Activated CD8-positive, alpha-beta T cell treated with anti-CD3 and anti-CD28 coated beads for 36 hours (primary cell): ENCODE measurements around the gene HECTD4. TPM values are rescaled to one million over a fixed set of nuclear protein-coding genes. Genes with fewer than 3 reads are reported as not detected.
A peak's percentile ranks its signal among the peaks of the same experiment; 100 is the strongest.

Experiments
- ATAC-seq: fragments of 200-7000 bp; cut with Tn5 transposase; one replicate; pipeline ENCODE4 v1.10.0; 2021; ENCODE audit warnings: mild to moderate bottlenecking, moderate library complexity
- CTCF ChIA-PET: fragments of 350-600 bp; sonication (Branson Sonifier 250); formaldehyde crosslinking; loops from one replicate; lab custom pipeline; 2021; ENCODE audit warnings: antibody characterized with exemption; lab: Charles Lee
- POLR2A ChIA-PET: fragments of 350-600 bp; sonication (Branson Sonifier 250); formaldehyde crosslinking; loops from one replicate; lab custom pipeline; 2021; ENCODE audit warnings: antibody characterized with exemption; lab: Charles Lee
- DNase-seq: peaks from one replicate; pipeline ENCODE4 v3.0.0-alpha.2; 2020
- H3K27ac Mint-ChIP-seq: one replicate; pipeline ENCODE4 v1.8.0; 2021; ENCODE audit warnings: mild to moderate bottlenecking, mixed read lengths
- H3K27me3 Mint-ChIP-seq: one replicate; pipeline ENCODE4 v1.8.0; 2021; ENCODE audit warnings: mixed read lengths
- H3K36me3 Mint-ChIP-seq: one replicate; pipeline ENCODE4 v1.8.0; 2021; ENCODE audit warnings: low read depth, mixed read lengths
- H3K4me1 Mint-ChIP-seq: one replicate; pipeline ENCODE4 v1.8.0; 2021; ENCODE audit warnings: low read depth, mixed read lengths
- H3K4me3 Mint-ChIP-seq: one replicate; pipeline ENCODE4 v1.8.0; 2021; ENCODE audit warnings: mild to moderate bottlenecking, moderate library complexity, mixed read lengths
- H3K9me3 Mint-ChIP-seq: one replicate; pipeline ENCODE4 v1.8.0; 2021; ENCODE audit warnings: mixed read lengths
- CTCF ChIP-seq: fragments of 200-600 bp; IDR thresholded peaks from one replicate; pipeline ENCODE4 v1.8.0; 2022; ENCODE audit warnings: antibody characterized with exemption, mild to moderate bottlenecking
- intact Hi-C: fragments of 100-400 bp; cut with micrococcal nuclease; formaldehyde crosslinking; loops from one replicate; pipeline ENCODE4 v1.10.0; 2022
- total RNA-seq, 2 experiments: library from RNA; stranded (reverse); gene quantifications; one replicate each; pipeline ENCODE4 v1.2.3, GENCODE V29; 2021

The HECTD4 gene
- total RNA-seq, 2 experiments from 2014 or later: 18.2 to 22.6 TPM

GRCh38 chr12:112182499-112182898 is 199.7 kb downstream of the HECTD4 start:
- Mint-ChIP-seq H3K4me3 (no peak overlapping the region), H3K4me1 (peaks cover 21% of the 10 kb centered on the region), H3K9me3 (no peaks in the 10 kb centered on the region), H3K27me3 (no peaks in the 10 kb centered on the region), H3K27ac (peak overlapping the region; percentile 37), H3K36me3 (peaks cover 16% of the 10 kb centered on the region)
- peak; percentile 14 for DNase-seq
- no peak for ATAC-seq
- intact Hi-C loops: no loop called here
- ChIA-PET POLR2A (no interaction called here), CTCF (interaction anchor here (1.1 kb wide), 1 partner anchor 10 kb away, joined by 3 read pairs; no protein-coding TSS in a partner anchor)
- no peak for TF ChIP-seq CTCF

- ChIA-PET POLR2A (no interaction called here), CTCF (no interaction called here)
- Mint-ChIP-seq H3K9me3 (no peaks in the 10 kb centered on the region), H3K4me3 (no peak overlapping the region), H3K27ac (no peak overlapping the region), H3K36me3 (peaks cover 16% of the 10 kb centered on the region), H3K27me3 (no peaks in the 10 kb centered on the region), H3K4me1 (peaks cover 21% of the 10 kb centered on the region)
- TF ChIP-seq CTCF: no peak
- ATAC-seq (no peak), DNase-seq (no peak)
- intact Hi-C loops: no loop called here
These were observed 201.8 kb downstream of the HECTD4 start for GRCh38 chr12:112180422-112180821.

- Mint-ChIP-seq H3K4me3 (no peak overlapping the region), H3K4me1 (peaks cover 21% of the 10 kb centered on the region), H3K27me3 (no peaks in the 10 kb centered on the region), H3K9me3 (no peaks in the 10 kb centered on the region), H3K27ac (no peak overlapping the region), H3K36me3 (peaks cover 16% of the 10 kb centered on the region)
- DNase-seq (no peak), ATAC-seq (no peak)
- no peak for TF ChIP-seq CTCF
- ChIA-PET POLR2A (no interaction called here), CTCF (no interaction called here)
- intact Hi-C loops: no loop called here
These were observed 202.3 kb downstream of the HECTD4 start for GRCh38 chr12:112179916-112180315.

- Mint-ChIP-seq H3K9me3 (no peaks in the 10 kb centered on the region), H3K27ac (no peak overlapping the region), H3K4me1 (peaks cover 21% of the 10 kb centered on the region), H3K4me3 (no peak overlapping the region), H3K36me3 (peaks cover 13% of the 10 kb centered on the region), H3K27me3 (no peaks in the 10 kb centered on the region)
- intact Hi-C loops: no loop called here
- ATAC-seq: no peak
- DNase-seq: no peak
- no peak for TF ChIP-seq CTCF
- CTCF ChIA-PET: interaction anchor here (1.0 kb wide), 1 partner anchor 19 kb away, joined by 4 read pairs; no protein-coding TSS in a partner anchor
- POLR2A ChIA-PET: no interaction called here
These were observed 202.9 kb downstream of the HECTD4 start for GRCh38 chr12:112179341-112179740.

DNA sequence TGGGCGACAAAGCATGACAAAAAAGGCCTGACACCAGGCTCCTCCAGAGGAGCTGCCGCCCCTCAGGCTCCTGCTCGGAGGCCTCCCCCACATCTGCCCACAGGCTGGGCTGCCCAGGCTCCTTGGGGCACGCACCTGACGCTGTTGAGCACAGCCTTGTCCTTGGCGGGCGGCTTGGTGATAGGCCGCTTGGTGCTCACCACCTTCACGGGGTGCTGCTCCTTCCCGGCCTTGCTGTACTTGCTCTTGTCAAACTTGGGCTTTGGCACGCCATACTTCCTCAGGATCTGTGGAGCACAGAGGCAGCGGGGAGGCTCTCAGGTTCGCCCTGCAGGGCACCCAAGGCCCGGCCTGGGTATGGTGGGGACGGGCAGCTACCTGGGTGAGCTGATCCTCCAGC is 203.4 kb downstream of the HECTD4 start:
- H3K27me3 Mint-ChIP-seq: no peaks in the 10 kb centered on the region
- CTCF ChIA-PET: interaction anchor here (1.0 kb wide), 1 partner anchor 20 kb away, joined by 4 read pairs; no protein-coding TSS in a partner anchor
- TF ChIP-seq CTCF: no peak
- intact Hi-C loops: no loop called here
- H3K4me3 Mint-ChIP-seq: no peak overlapping the region
- H3K4me1 Mint-ChIP-seq: peaks cover 19% of the 10 kb centered on the region
- POLR2A ChIA-PET: no interaction called here
- no peak for ATAC-seq
- no peak overlapping the region for H3K27ac Mint-ChIP-seq
- no peak for DNase-seq
- H3K36me3 Mint-ChIP-seq: peaks cover 11% of the 10 kb centered on the region
- no peaks in the 10 kb centered on the region for H3K9me3 Mint-ChIP-seq
